Activated CD4-positive, alpha-beta T cell treated with anti-CD3 and anti-CD28 coated beads, Interleukin-10, Interleukin-2, amounts not matched to agents 100 ng/mL and 50 ng/mL, durations not matched to agents 16 hours and 8 hours (primary cell): ENCODE data around the gene SLC2A9.
"Not testable (repeated sequence)": the region's sequence is repeated elsewhere in the genome, so short reads cannot be mapped to it uniquely, and the experiment has no call there.

ENCODE experiments used
- DNase-seq: peaks from one replicate; pipeline ENCODE4 v3.0.0-alpha.2; 2020

SLC2A9 gene

GRCh38 chr4:9923195-9923812 is 98.0 kb downstream of the SLC2A9 start:
- DNase-seq = no peak

GRCh38 chr4:9921326-9921725 is 100.0 kb downstream of the SLC2A9 start:
- no peak for DNase-seq

- no peak for DNase-seq
Measured at GRCh38 chr4:9920029-9920428, 101.3 kb downstream of the SLC2A9 start.

GRCh38 chr4:9919047-9919446 is 102.2 kb downstream of the SLC2A9 start:
- no peak for DNase-seq

- DNase-seq = no peak
Measured at GRCh38 chr4:9918484-9918883, 102.8 kb downstream of the SLC2A9 start.

- no peak for DNase-seq
Measured at GRCh38 chr4:9916937-9917336, 104.4 kb downstream of the SLC2A9 start.

GRCh38 chr4:9916346-9916745 is 105.0 kb downstream of the SLC2A9 start:
- no peak for DNase-seq

- no peak for DNase-seq
Measured at GRCh38 chr4:9913846-9914245, 107.5 kb downstream of the SLC2A9 start.

- DNase-seq = no peak
Measured at GRCh38 chr4:9906996-9907395, 114.3 kb downstream of the SLC2A9 start.

GRCh38 chr4:9904976-9905587 is 116.2 kb downstream of the SLC2A9 start:
- DNase-seq = peak; percentile 25

- DNase-seq = no peak
Measured at GRCh38 chr4:9903317-9903716, 118.0 kb downstream of the SLC2A9 start.

- no peak for DNase-seq
Measured at GRCh38 chr4:9901257-9901656, 120.0 kb downstream of the SLC2A9 start.

- not testable (repeated sequence) for DNase-seq
Measured at GRCh38 chr4:9900633-9901032, 120.7 kb downstream of the SLC2A9 start.

- DNase-seq = no peak
Measured at GRCh38 chr4:9899306-9900055, 121.8 kb downstream of the SLC2A9 start.

GRCh38 chr4:9898596-9899305 is 122.5 kb downstream of the SLC2A9 start:
- DNase-seq = peak; percentile 25

GRCh38 chr4:9895333-9895705 is 126.0 kb downstream of the SLC2A9 start:
- no peak for DNase-seq

GRCh38 chr4:9894644-9895332 is 126.5 kb downstream of the SLC2A9 start:
- no peak for DNase-seq

GRCh38 chr4:9893329-9894108 is 127.8 kb downstream of the SLC2A9 start:
- DNase-seq = no peak

- no peak for DNase-seq
Measured at GRCh38 chr4:9891740-9892139, 129.6 kb downstream of the SLC2A9 start.

GRCh38 chr4:9891056-9891455 is 130.2 kb downstream of the SLC2A9 start:
- no peak for DNase-seq

GRCh38 chr4:9889306-9889705 is 132.0 kb downstream of the SLC2A9 start:
- no peak for DNase-seq

- DNase-seq = no peak
Measured at GRCh38 chr4:9885958-9886357, 135.3 kb downstream of the SLC2A9 start.
